Measurements from ENCODE around the gene TMEM273.

The TMEM273 gene

DNA sequence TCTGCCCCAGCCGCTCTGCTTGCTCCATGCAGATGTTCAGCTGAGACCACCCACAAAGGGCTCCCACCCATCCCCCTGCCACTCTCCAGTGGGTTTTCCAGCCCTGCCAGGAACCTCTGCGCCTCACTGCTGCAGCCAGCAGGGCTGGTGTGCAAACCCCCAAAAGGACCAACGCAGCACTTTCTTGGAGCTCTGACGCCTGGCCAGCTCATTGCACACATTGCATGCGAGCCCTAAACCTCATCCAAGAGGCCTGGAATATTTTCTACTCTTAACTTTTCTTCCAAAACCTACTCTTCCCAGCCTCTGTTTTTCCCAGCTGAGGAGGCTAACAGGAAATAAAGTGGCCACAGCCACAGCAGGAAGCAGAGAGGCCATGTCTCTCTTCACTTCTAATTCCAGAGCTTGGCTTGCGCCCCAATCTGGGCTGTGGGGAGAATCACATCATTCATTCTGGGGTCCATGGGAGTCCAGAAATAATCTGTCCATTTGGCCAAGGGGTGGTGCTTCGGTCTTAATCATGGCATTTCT lies 49.8 kb downstream of the TMEM273 start:
- Histone ChIP-seq H3K9me3 (ENCODE audit: severe bottlenecking) (peaks cover 3% of the 10 kb centered on the region), H3K4me3 (ENCODE audit: low read depth, low read length) (no peak overlapping the region), H3K36me3 (no peaks in the 10 kb centered on the region), H3K27me3 (ENCODE audit: insufficient read depth, low read depth, severe bottlenecking) (peaks cover 7% of the 10 kb centered on the region), H3K27ac (no peak overlapping the region)
- TF ChIP-seq, protein P1, sequence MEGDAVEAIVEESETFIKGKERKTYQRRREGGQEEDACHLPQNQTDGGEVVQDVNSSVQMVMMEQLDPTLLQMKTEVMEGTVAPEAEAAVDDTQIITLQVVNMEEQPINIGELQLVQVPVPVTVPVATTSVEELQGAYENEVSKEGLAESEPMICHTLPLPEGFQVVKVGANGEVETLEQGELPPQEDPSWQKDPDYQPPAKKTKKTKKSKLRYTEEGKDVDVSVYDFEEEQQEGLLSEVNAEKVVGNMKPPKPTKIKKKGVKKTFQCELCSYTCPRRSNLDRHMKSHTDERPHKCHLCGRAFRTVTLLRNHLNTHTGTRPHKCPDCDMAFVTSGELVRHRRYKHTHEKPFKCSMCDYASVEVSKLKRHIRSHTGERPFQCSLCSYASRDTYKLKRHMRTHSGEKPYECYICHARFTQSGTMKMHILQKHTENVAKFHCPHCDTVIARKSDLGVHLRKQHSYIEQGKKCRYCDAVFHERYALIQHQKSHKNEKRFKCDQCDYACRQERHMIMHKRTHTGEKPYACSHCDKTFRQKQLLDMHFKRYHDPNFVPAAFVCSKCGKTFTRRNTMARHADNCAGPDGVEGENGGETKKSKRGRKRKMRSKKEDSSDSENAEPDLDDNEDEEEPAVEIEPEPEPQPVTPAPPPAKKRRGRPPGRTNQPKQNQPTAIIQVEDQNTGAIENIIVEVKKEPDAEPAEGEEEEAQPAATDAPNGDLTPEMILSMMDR (IDR thresholded peaks at IDR 0.05; ENCODE audit: low read depth, low read length): no peak
- no peak for DNase-seq

DNA sequence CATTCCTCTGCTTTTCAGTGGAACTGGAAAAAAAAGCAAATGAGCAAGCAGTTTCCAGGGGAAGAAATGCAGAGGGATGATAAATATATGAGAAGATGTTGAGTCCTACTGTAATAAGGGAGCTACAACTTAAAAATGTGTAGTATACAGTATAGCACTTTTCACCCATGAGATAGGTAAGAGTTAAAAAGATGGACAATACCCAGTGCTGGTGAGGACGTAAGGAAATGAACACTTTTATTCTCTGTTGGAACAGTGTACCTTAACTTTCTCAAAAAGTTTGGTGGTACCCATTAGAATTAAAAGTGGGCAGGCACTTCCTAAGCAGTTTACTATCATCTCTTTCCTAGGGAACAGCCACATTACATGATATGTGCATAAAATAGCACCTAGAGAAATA lies 51.7 kb downstream of the TMEM273 start:
- peaks cover 5% of the 10 kb centered on the region for H3K27me3 ChIP-seq (ENCODE audit: insufficient read depth, low read depth, severe bottlenecking)
- no peaks in the 10 kb centered on the region for H3K36me3 ChIP-seq
- no peak overlapping the region for H3K27ac ChIP-seq
- TF ChIP-seq, protein P1 (IDR thresholded peaks at IDR 0.05; ENCODE audit: low read depth, low read length): no peak
- DNase-seq: no peak
- H3K9me3 ChIP-seq (ENCODE audit: severe bottlenecking): peaks cover 3% of the 10 kb centered on the region
- H3K4me3 ChIP-seq (ENCODE audit: low read depth, low read length): no peak overlapping the region

DNA sequence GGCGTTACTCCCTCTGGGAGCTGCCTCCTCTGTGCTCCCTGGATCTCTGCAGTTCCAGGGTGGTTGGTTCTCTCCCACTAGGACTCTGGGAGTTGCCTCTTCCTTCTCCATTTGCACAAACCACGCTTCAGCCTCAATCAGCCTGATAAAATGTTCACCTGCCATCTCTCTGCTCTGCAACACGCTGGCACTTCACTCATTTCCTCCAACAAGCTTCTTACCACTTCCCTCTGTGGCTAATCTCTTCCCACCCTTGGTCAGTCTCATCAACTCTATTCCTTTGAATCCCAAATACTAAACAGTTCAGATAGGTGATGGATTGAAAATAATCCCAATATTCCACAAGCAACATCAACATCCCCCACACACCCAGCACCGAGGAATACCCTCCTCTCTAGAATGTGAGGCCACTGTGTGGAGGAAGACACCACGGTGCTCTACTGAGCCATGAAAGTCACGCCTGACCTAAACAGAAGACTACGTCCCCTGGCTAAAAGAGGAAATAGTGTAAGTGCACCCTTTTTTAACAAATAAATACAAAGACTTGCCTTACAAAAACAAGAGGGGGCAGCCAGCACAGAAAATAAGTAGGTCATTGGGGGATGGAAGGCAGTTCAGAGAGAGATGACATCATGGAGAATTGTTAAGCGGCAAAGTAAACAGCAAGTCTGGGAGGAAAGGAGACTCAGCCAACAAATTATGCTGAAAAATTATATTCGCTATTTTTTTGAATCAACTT lies 52.4 kb downstream of the TMEM273 start:
- TF ChIP-seq, protein P1 (IDR thresholded peaks at IDR 0.05; ENCODE audit: low read depth, low read length): no peak
- peaks cover 3% of the 10 kb centered on the region for H3K9me3 ChIP-seq (ENCODE audit: severe bottlenecking)
- DNase-seq: no peak
- H3K36me3 ChIP-seq: no peaks in the 10 kb centered on the region
- no peak overlapping the region for H3K4me3 ChIP-seq (ENCODE audit: low read depth, low read length)
- H3K27me3 ChIP-seq (ENCODE audit: insufficient read depth, low read depth, severe bottlenecking): peaks cover 3% of the 10 kb centered on the region
- no peak overlapping the region for H3K27ac ChIP-seq

DNA sequence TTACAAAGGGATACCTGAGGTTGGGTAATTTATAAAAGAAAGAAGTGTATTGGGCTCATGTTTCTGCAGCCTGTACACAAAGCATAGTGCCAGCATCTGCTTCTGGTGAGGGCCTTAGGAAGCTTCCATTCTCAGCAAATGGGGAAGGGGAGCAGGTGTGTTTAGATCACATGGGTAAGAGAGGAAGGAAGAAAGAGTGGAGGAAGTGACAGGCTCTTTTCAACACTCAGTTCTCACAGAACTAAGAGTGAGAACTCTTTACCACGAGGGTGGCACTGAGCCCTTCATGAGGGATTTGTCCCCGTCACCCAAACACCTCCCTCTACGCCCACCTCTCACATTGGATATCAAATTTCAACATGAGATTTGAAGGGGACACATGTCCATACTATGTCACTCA lies 53.9 kb downstream of the TMEM273 start:
- peaks cover 3% of the 10 kb centered on the region for H3K9me3 ChIP-seq (ENCODE audit: severe bottlenecking)
- peaks cover 3% of the 10 kb centered on the region for H3K27me3 ChIP-seq (ENCODE audit: insufficient read depth, low read depth, severe bottlenecking)
- no peak overlapping the region for H3K27ac ChIP-seq
- TF ChIP-seq, protein P1 (IDR thresholded peaks at IDR 0.05; ENCODE audit: low read depth, low read length): no peak
- H3K36me3 ChIP-seq: no peaks in the 10 kb centered on the region
- no peak for DNase-seq
- no peak overlapping the region for H3K4me3 ChIP-seq (ENCODE audit: low read depth, low read length)

DNA sequence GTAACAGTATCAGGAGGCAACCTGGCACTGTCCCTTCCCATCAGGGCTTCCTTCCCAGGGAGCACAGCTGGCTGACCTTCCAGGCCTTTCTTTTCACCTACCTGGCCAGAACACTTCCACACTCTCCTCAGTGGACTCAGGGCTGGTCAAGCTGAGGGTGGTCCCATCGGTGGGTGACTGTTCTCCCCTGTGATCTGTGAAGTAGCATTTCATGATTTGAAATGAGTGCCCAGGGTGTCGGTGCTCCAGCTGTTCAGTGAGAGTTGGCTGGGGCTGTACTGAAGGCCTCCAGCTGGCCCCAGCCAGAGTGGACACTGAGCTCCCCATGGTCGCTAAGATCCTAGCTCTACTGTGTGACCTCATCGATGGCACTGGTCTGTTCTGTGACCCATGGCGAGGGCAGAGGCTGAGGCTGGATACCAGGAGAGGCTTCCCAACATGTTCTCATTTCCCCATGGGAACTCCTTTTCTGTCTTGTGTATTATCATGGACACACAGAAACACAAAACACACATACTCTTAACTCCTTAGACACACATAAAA lies 54.4 kb downstream of the TMEM273 start, which contains the start of gene FAM170B:
Gene FAM170B (minus strand): TSS at position 316 of the 543 bp plus-strand sequence. CDS start 103 bp downstream, at position 213.
- TF ChIP-seq, protein P1 (IDR thresholded peaks at IDR 0.05; ENCODE audit: low read depth, low read length): no peak
- Histone ChIP-seq H3K27ac (no peak within 1 kb of the TSS), H3K36me3 (no peaks in the 10 kb centered on the region), H3K9me3 (ENCODE audit: severe bottlenecking) (peaks cover 3% of the 10 kb centered on the region), H3K4me3 (ENCODE audit: low read depth, low read length) (no peak within 1 kb of the TSS), H3K27me3 (ENCODE audit: insufficient read depth, low read depth, severe bottlenecking) (peaks cover 3% of the 10 kb centered on the region)
- no peak for DNase-seq

Measured in WERI-Rb-1 (cell line).